ENCODE measurements around the gene LSM7.

LSM7 gene

GRCh38 chr19:2328401-2329148, at the start of gene LSM7, which contains the start of gene SPPL2B:
LSM7 (minus strand) TSS chr19:2328586; CDS start chr19:2328566, 20 bp downstream.
SPPL2B (plus strand) TSS chr19:2328684; CDS start chr19:2328710, 26 bp downstream.
- FAIRE-seq (peak; percentile 80), DNase-seq (ENCODE audit: insufficient read length, low spot score) (peak; percentile 97)

DNA sequence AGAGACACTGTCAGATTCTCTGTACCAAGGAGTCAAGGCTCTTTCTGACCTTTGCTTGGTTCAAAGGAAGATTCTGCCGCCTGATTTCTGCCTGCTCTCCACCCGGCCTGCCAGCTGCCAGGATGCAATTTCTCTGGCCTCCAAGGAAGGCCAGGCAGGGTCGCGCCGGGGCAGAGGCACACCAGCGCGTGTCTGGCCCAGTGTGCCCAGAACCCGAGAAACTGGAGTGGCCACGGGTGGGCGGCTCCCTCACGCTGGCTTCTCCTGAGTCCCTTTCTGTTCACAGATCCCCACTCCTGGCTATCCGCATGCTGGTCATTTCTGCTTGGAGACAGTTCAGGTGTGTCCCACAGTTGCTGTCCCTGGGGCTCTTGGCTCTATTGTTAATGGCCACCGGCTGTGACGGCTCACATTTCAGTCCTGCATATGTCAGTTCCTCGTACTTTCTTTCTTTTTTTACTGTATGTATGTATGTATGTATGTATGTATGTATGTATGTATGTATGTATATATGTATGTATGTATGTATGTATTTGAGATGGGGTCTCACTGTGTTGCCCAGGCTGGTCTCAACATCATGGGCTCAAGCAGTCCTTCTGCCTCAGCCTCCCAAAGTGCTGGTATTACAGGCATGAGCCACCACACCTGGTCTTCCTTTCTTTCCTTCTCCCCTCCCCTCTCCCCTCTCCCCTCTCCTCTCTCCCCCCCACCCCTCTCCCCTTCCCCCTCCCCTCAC, 48.6 kb upstream of the LSM7 start:
- FAIRE-seq (no peak), DNase-seq (ENCODE audit: insufficient read length, low spot score) (no peak)

- DNase-seq (ENCODE audit: insufficient read length, low spot score), result no peak
- no peak for FAIRE-seq
Measured at GRCh38 chr19:2375353-2376121, 47.2 kb upstream of the LSM7 start.

DNA sequence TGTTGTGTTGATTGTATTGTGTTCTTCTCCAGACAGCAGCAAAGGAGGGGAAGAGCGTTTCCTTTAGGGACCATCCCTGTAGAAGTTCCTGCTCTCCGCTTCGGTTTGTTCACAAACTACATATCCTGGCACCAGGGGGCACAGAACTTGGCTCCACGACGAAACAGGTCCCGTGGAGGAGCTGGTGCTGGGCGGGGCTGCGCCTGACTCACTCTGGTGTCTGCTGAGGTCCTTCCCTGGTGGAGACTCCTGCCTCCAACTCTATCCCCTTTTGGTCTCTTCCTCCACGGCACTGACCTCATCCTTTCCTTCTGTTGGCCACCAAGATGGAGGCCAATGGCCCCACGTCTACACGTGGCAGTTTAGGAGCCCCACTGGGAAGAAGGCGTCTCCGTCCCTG, 46.4 kb upstream of the LSM7 start:
- DNase-seq (ENCODE audit: insufficient read length, low spot score) (no peak), FAIRE-seq (no peak)

DNA sequence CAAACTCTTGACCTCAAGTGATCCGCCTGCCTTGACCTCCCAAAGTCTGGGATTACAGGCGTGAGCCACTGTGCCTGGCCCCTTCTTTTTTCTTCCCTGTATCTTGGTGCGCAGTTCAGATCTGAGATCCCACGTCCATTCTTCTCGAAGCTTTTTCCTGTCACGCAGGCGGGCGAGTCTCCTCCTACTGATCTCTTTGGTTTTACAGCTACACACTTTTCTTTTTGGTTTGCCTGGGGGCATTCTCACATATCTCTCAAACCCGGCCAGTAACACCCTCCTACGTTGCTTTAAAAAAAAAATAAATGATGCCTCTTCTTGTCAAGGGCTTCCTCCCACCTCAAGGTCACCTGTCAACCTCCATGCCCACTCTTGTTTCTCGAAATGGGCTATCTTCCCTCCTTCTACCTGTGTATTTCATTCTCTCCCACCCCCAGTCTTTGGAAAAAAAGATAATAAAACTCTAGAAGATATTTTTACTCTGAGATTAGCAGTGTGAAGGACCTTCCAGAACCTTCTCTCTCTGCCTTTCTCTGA, 43.8 kb upstream of the LSM7 start:
- FAIRE-seq, result no peak
- no peak for DNase-seq (ENCODE audit: insufficient read length, low spot score)

DNA sequence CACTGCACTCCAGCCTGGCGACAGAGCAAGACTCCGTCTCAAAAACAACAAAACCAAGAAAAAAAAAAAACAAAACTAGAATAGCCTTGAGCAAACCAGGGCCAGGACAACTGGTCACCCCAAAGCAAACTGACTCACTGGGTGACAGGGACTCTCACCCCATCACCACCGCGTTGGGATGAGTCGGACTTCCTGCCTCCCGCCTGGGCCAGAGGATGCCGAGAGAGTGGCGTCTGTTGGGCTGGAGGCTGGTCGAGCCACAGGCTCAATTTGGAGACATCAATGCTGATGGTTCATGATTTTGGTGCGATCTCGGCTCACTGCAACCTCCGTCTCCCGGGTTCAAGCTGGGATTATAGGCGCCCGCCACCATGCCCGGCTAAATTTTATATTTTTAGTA, 43.3 kb upstream of the LSM7 start:
- DNase-seq (ENCODE audit: insufficient read length, low spot score), result peak; percentile 48

GRCh38 chr19:2365201-2365970, 37.0 kb upstream of the LSM7 start:
- no peak for FAIRE-seq

More for the DNA sequence above, 43.3 kb upstream of the LSM7 start:
- FAIRE-seq, result no peak

DNA sequence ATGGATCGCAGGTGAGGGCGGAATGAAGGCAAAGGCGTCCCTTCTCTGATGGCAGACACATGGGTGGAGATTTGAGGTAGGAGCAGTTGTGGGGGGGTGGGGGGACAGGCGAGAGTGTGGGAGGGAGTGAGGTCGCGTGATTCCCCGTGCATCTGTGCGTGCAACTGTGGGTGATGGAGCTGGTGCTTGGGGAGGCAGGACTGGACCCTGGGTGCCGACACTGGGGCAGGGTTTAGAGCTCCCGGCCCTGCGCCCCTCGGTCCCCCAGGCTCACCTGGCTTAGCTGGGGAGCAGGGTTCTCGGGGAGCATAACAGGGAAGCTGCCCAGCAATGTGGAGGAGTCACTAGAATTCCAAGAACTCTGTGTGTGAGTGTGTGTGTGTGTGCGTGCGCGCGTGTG, 35.0 kb upstream of the LSM7 start:
- FAIRE-seq, result no peak
- DNase-seq (ENCODE audit: insufficient read length, low spot score), result no peak

More at GRCh38 chr19:2365201-2365970, 37.0 kb upstream of the LSM7 start:
- DNase-seq (ENCODE audit: insufficient read length, low spot score), result no peak

GRCh38 chr19:2362970-2363300, 34.5 kb upstream of the LSM7 start:
- DNase-seq (ENCODE audit: insufficient read length, low spot score), result no peak
- FAIRE-seq, result no peak

- FAIRE-seq (peak; percentile 94), DNase-seq (ENCODE audit: insufficient read length, low spot score) (no peak)
Measured at GRCh38 chr19:2362046-2362969, 33.9 kb upstream of the LSM7 start.

DNA sequence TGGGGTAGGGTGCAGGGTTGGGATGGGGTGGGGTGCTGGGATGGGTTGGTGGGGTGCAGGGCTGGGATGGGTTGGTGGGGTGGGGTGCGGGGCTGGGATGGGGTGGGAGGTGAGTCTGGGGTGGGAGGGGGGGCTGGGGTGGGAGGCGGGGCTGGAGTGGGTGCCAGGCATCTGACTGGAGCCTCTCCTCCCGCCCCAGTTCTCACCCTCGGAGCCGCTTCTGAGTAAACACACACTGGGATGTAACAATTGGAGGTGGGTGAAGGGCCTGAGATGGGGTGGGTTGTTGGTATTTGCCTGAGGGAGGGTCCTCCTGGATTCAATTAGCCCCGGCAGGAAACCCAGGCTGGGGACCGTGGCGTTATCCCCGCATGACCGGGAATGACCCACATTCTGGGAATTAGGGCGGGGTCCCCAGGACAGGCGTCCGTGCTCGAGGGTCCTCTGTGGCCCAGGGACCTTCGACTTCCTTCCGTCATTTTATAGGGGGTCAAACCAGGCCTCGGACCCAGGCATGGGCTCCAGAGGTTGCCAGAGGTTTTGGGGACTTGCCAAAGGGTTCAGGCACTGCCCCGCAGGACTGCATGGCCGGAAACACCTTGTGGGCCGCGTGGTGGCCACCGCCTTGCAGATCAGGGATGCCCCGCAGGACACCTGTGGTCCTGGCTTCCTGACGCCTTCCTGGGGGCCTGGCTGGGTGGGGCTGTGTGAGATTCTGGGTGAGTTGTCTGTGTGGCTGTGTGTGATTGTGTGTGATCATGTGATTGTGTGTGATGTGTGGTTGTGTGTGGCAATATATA, 33.1 kb upstream of the LSM7 start:
- DNase-seq (ENCODE audit: insufficient read length, low spot score) (no peak), FAIRE-seq (no peak)

GRCh38 chr19:2360833-2361232, 32.4 kb upstream of the LSM7 start:
- DNase-seq (ENCODE audit: insufficient read length, low spot score) (no peak), FAIRE-seq (no peak)

DNA sequence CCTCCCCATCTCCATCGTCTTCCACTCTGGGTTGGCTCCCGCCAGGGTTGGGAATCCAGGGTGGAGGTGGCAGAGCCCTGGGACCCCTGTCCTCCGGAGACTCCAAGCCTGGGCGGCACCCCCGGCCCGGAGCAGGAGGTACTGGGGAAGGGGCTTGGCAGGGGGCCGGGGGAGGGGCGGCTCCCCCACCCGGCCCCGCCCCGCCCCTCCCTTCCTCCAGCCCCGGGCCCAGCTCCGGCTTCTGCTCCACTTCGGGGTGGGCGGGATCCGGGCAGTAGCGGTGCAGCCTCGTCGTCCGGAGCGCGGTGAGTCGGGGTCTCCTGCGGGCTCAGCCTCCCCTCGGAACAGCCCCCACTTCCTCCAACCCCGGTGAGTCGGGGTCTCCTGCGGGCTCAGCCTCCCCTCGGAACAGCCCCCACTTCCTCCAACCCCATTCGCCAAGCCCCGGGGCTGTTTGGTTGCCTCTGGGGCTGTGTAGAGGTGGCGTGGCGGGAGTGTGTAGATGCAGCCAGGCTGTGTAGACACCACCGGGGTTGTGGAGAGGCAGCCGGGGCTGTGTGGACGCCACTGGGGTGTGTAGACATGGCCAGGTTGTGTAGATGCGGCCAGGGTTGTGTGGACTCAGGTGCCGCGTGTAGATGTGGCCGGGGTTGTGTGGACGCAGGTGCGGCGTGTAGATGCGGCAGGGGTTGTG, 31.8 kb upstream of the LSM7 start, which contains the start of gene TMPRSS9:
Gene TMPRSS9, plus strand, starts transcription at position 274 of the 694 bp plus-strand sequence. CDS start 29,521 bp downstream, outside the sequence.
- FAIRE-seq (no peak), DNase-seq (ENCODE audit: insufficient read length, low spot score) (no peak)

- DNase-seq (ENCODE audit: insufficient read length, low spot score) (no peak), FAIRE-seq (no peak)
Measured at GRCh38 chr19:2358548-2359173, 30.3 kb upstream of the LSM7 start.

- DNase-seq (ENCODE audit: insufficient read length, low spot score) (no peak), FAIRE-seq (no peak)
Measured at GRCh38 chr19:2357279-2358206, 29.2 kb upstream of the LSM7 start.

- DNase-seq (ENCODE audit: insufficient read length, low spot score) (no peak), FAIRE-seq (no peak)
Measured at GRCh38 chr19:2356036-2356646, 27.8 kb upstream of the LSM7 start.
